ENCODE results near the gene LTBR.
"Not testable (repeated sequence)": the region's sequence is repeated elsewhere in the genome, so short reads cannot be mapped to it uniquely, and the experiment has no call there.

Gene LTBR

GRCh38 chr12:6383572-6384498 lies at the start of gene LTBR:
TSS of gene LTBR (plus strand) at chr12:6384162. CDS start at chr12:6384359, 197 bp downstream.
- no peak for DNase-seq (ENCODE audit: low read depth)

GRCh38 chr12:6334359-6334758 lies 49.6 kb upstream of the LTBR start:
- no peak for DNase-seq (ENCODE audit: low read depth)

GRCh38 chr12:6334940-6335450 lies 49.0 kb upstream of the LTBR start:
- no peak for DNase-seq (ENCODE audit: low read depth)

GRCh38 chr12:6335451-6336078 lies 48.4 kb upstream of the LTBR start:
- DNase-seq (ENCODE audit: low read depth), result peak; percentile 67

- no peak for DNase-seq (ENCODE audit: low read depth)
These were observed 47.7 kb upstream of the LTBR start for GRCh38 chr12:6336079-6336888.

GRCh38 chr12:6336889-6337853 lies 46.8 kb upstream of the LTBR start:
- DNase-seq (ENCODE audit: low read depth), result peak; percentile 45

- no peak for DNase-seq (ENCODE audit: low read depth)
These were observed 46.0 kb upstream of the LTBR start for GRCh38 chr12:6337958-6338433.

GRCh38 chr12:6338536-6338935 lies 45.4 kb upstream of the LTBR start:
- not testable (repeated sequence) for DNase-seq (ENCODE audit: low read depth)

- DNase-seq (ENCODE audit: low read depth), result no peak
These were observed 45.0 kb upstream of the LTBR start for GRCh38 chr12:6338955-6339354.

GRCh38 chr12:6340032-6340638 lies 43.8 kb upstream of the LTBR start:
- DNase-seq (ENCODE audit: low read depth), result no peak

- no peak for DNase-seq (ENCODE audit: low read depth)
These were observed 43.1 kb upstream of the LTBR start for GRCh38 chr12:6340745-6341416.

- DNase-seq (ENCODE audit: low read depth), result no peak
These were observed 42.4 kb upstream of the LTBR start, which contains the start of gene TNFRSF1A for GRCh38 chr12:6341417-6342139. TSS of gene TNFRSF1A (minus strand) at chr12:6342076. CDS start at chr12:6341814, 262 bp downstream.

- DNase-seq (ENCODE audit: low read depth), result no peak
These were observed 41.6 kb upstream of the LTBR start for GRCh38 chr12:6342140-6342889.

GRCh38 chr12:6343518-6343917 lies 40.4 kb upstream of the LTBR start:
- DNase-seq (ENCODE audit: low read depth), result no peak

GRCh38 chr12:6344101-6344660 lies 39.8 kb upstream of the LTBR start:
- not testable (repeated sequence) for DNase-seq (ENCODE audit: low read depth)

- no peak for DNase-seq (ENCODE audit: low read depth)
These were observed 38.5 kb upstream of the LTBR start for GRCh38 chr12:6345319-6346091.

- DNase-seq (ENCODE audit: low read depth), result no peak
These were observed 37.6 kb upstream of the LTBR start for GRCh38 chr12:6346235-6346832.
